Measurements from ENCODE around the gene TPM3. TPM values are rescaled to one million over a fixed set of nuclear protein-coding genes. Genes with fewer than 3 reads are reported as not detected.

TPM3 gene
- total RNA-seq, 2 experiments from 2014 or later = 682 to 842 TPM

DNA sequence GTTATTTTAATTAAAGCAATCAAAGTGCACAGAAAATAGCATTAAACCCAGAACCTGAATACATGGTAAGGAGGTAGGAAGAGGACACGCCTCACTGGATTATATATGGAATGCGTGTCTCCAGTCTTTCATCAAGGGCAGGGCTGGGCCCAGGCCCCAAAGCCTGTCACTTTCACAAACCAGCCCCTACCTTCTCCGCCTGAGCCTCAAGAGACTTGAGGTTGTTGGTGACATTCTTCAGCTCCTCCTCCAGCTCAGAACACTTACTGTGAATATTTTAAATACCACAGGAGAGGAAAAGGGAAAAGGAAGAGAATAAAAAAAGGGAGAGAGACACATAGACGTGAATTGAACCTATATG, 20.7 kb downstream of the TPM3 start:
- H3K27ac Mint-ChIP-seq = peak overlapping the region; percentile 86
- no peaks in the 10 kb centered on the region for H3K9me3 Mint-ChIP-seq (ENCODE audit: low read depth)
- ATAC-seq (no peak), DNase-seq (no peak)
- no peak overlapping the region for H3K4me3 Mint-ChIP-seq
- peaks cover 77% of the 10 kb centered on the region for H3K36me3 Mint-ChIP-seq (ENCODE audit: low read depth)
- intact Hi-C loops (cut with DNase I, micrococcal nuclease) = loop anchor here in 1 of 2 experiments (1.0 to 5.0 kb wide), 4 partner anchors 11 to 180 kb away; partner anchors contain the start of gene RPS27
- H3K27me3 Mint-ChIP-seq = no peaks in the 10 kb centered on the region
- CTCF ChIA-PET = interaction anchor here (0.8 to 1.7 kb wide), 8 partner anchors 11 to 103 kb away, joined by 3 to 5 read pairs (median 4); no protein-coding TSS in a partner anchor
- POLR2A ChIA-PET = interaction anchor here (0.6 to 1.7 kb wide), 9 partner anchors 10 to 402 kb away, joined by 3 to 7 read pairs (median 4); partner anchors contain the start of genes JTB and RPS27
- H3K4me1 Mint-ChIP-seq = peaks cover 55% of the 10 kb centered on the region

DNA sequence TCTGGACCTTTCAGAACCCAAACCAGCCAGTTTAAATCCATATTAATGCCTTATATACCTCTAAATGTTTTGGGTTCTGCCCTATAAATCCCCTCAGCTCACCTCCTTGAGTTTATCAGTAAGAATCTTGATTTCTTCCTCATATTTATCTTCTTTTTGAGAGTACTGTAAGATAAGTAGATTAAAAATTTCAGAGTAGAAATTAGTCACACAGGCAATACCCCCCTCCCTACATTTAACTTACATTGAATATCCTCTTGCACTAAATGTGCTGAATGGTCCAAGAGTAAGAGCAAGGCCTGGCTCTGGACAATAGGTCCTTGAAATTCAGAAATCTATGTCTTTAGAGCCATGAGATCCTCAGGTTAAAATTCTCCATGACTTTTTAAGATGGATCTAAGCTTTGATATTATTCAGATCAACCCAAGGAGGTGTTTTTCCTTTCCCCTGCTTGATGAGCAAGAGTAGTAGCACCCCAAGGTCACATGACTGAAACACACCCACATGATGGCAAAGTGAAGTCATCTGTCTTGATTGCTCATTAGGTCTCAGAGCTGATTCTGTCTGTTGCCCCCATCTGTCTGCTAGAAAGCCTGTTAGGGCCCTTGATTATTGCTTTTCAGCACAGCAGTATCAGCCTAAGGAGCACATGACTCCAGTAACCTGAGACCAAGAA, 21.2 kb downstream of the TPM3 start:
- H3K9me3 Mint-ChIP-seq (ENCODE audit: low read depth) = no peaks in the 10 kb centered on the region
- DNase-seq = peak; percentile 83
- no peaks in the 10 kb centered on the region for H3K27me3 Mint-ChIP-seq
- POLR2A ChIA-PET = interaction anchor here (0.6 to 1.7 kb wide), 8 partner anchors 10 to 402 kb away, joined by 3 to 7 read pairs (median 4); partner anchors contain the start of genes JTB and RPS27
- peak; percentile 97 for ATAC-seq
- peaks cover 53% of the 10 kb centered on the region for H3K4me1 Mint-ChIP-seq
- CTCF ChIA-PET = interaction anchor here (0.7 to 1.7 kb wide), 9 partner anchors 11 to 373 kb away, joined by 3 to 5 read pairs (median 3); no protein-coding TSS in a partner anchor
- peak overlapping the region; percentile 27 for H3K4me3 Mint-ChIP-seq
- H3K27ac Mint-ChIP-seq = peak overlapping the region; percentile 86
- intact Hi-C loops (cut with DNase I, micrococcal nuclease) = loop anchor here (1.0 to 5.0 kb wide), 6 partner anchors 12 to 180 kb away; partner anchors contain the start of genes HAX1 (in 1 of the 2) and RPS27 (in 1 of the 2)
- peaks cover 77% of the 10 kb centered on the region for H3K36me3 Mint-ChIP-seq (ENCODE audit: low read depth)

DNA sequence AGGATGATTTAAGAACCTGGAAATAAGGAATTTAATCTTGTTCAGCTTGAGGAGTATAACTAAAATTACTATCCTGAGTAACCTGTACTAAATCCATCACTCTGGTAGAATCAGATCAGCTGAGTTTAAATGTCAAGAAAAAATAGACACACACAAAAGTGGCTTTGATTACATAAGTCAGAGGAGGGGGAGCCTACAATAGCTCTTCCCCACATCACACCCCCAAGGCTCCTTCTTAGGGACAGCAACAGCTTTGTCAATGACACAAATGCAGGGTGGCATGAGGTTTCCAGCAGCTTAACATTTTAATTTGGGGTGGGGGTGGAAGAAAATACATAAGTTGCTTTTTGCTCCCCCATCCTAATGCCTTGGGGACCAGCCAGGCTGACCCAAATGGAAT, 24.4 kb downstream of the TPM3 start:
- ChIA-PET CTCF (interaction anchor here (0.6 to 3.4 kb wide), 5 partner anchors 8 to 448 kb away, joined by 3 to 15 read pairs (median 3); no protein-coding TSS in a partner anchor), POLR2A (no interaction called here)

DNA sequence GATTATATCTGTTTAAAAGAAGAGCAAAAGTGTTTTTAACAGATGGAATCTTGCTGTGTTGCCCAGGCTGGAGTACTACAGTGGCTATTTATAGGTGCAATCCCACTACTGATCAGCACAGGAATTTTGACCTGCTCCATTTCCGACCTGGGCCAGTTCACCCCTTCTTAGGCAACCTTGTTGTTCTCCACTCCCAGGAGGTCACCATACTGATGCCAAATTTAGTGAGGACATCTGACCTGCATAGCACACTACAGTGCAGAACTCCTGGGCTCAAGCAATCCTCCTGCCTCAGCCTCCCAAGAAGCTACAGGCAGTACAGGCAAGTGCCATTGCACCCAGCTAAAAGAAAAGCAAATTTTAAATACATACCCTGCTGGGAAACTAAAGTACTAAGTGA, 25.7 kb downstream of the TPM3 start:
- H3K4me1 Mint-ChIP-seq = peaks cover 41% of the 10 kb centered on the region

More for the DNA sequence above, 24.4 kb downstream of the TPM3 start:
- peaks cover 87% of the 10 kb centered on the region for H3K36me3 Mint-ChIP-seq (ENCODE audit: low read depth)
- DNase-seq (no peak), ATAC-seq (no peak)
- H3K4me3 Mint-ChIP-seq = no peak overlapping the region
- intact Hi-C loops (cut with DNase I, micrococcal nuclease) = no loop called here
- H3K9me3 Mint-ChIP-seq (ENCODE audit: low read depth) = no peaks in the 10 kb centered on the region
- peak overlapping the region; percentile 77 for H3K27ac Mint-ChIP-seq
- peaks cover 51% of the 10 kb centered on the region for H3K4me1 Mint-ChIP-seq
- H3K27me3 Mint-ChIP-seq = no peaks in the 10 kb centered on the region

DNA sequence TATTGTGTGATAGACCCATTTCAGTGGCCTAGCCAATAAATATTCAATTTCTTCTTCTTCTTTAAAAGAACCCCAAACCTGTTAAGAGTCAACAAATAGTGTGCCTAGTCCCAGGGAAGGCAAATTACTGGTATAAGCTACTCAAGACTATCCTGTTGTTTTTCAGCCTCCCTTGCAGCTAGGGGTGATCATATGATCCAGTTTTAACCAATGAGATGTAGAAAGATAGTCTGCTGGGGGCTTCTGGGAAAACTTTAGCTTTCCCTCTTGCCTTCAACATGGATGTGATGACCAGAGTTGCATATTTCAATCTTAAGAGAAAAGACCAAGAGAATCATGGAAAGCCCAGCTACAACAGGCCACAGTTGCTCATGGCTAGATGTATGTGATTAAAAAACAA, 32.3 kb downstream of the TPM3 start:
- H3K27me3 Mint-ChIP-seq = no peaks in the 10 kb centered on the region
- no peak for ATAC-seq
- H3K36me3 Mint-ChIP-seq (ENCODE audit: low read depth) = peaks cover 90% of the 10 kb centered on the region
- no peak for DNase-seq
- intact Hi-C loops (cut with DNase I, micrococcal nuclease) = loop anchor here in 1 of 2 experiments (5.0 kb wide), 1 partner anchor 167 kb away; the partner anchor contains the start of gene RPS27
- H3K27ac Mint-ChIP-seq = no peak overlapping the region
- H3K4me3 Mint-ChIP-seq = no peak overlapping the region
- H3K9me3 Mint-ChIP-seq (ENCODE audit: low read depth) = peaks cover 9% of the 10 kb centered on the region
- ChIA-PET POLR2A (interaction anchor here (0.5 to 1.3 kb wide), 2 partner anchors 11 to 59 kb away, joined by 3 to 4 read pairs; no protein-coding TSS in a partner anchor), CTCF (interaction anchor here (0.8 to 3.1 kb wide), 7 partner anchors 8 to 112 kb away, joined by 3 to 16 read pairs (median 5); partner anchors contain the start of gene HAX1)
- peaks cover 74% of the 10 kb centered on the region for H3K4me1 Mint-ChIP-seq

More for the DNA sequence above, 25.7 kb downstream of the TPM3 start:
- CTCF ChIA-PET = interaction anchor here (0.6 to 3.4 kb wide), 3 partner anchors 7 to 19 kb away, joined by 3 to 15 read pairs (median 3); no protein-coding TSS in a partner anchor
- H3K4me3 Mint-ChIP-seq = no peak overlapping the region
- intact Hi-C loops (cut with DNase I, micrococcal nuclease) = no loop called here
- peaks cover 87% of the 10 kb centered on the region for H3K36me3 Mint-ChIP-seq (ENCODE audit: low read depth)
- no peak for DNase-seq
- no peaks in the 10 kb centered on the region for H3K9me3 Mint-ChIP-seq (ENCODE audit: low read depth)
- POLR2A ChIA-PET = no interaction called here
- H3K27me3 Mint-ChIP-seq = no peaks in the 10 kb centered on the region
- no peak overlapping the region for H3K27ac Mint-ChIP-seq
- ATAC-seq = no peak

DNA sequence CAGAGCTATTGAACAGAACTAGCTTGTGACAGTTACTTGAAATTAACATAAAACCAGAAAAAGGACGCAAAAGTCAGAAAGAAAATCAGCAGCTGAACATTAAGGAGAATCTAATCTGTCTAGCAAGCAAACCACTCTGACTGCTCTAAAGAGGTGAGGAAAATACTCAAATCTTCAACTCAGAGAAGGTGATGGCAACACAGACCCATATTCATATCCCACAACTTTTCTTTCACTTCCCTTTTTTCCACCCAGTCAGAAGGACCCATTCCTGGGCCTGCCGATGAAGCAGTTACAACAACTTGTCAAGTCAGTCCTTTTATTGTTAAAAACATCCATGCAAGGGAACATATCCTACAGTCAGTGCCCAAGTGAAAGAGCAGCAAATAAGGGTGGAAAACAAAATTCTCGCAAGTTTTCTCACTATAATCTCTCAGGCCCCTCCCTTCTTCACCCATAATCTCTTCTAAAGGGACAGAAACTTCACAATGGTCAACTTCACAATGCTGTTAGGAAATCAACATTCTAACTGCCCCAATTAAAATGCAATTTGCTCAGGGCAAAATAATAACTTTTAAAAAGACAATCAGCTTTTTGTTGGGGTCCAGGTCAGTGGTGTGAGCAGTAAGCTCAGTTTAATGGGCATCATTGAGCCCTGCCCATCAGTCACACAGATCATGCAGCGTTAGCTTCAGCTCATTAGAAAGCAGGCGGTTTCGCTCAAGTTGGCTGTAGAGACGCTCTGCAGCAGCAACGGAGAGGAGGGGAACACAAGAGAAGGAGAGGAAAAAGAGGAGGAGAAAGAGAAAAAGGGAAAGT, 33.4 kb downstream of the TPM3 start:
- ATAC-seq (peak; percentile 12), DNase-seq (no peak)
- Mint-ChIP-seq H3K27me3 (no peaks in the 10 kb centered on the region), H3K4me3 (peak overlapping the region; percentile 60), H3K36me3 (ENCODE audit: low read depth) (peaks cover 84% of the 10 kb centered on the region), H3K4me1 (peaks cover 74% of the 10 kb centered on the region), H3K27ac (peak overlapping the region; percentile 96), H3K9me3 (ENCODE audit: low read depth) (peaks cover 9% of the 10 kb centered on the region)
- intact Hi-C loops (cut with DNase I, micrococcal nuclease) = loop anchor here (1.0 to 5.0 kb wide), 6 partner anchors 12 to 353 kb away; partner anchors contain the start of gene RPS27 (in 2 of the 2)
- ChIA-PET POLR2A (interaction anchor here (0.5 to 1.3 kb wide), 9 partner anchors 12 to 516 kb away, joined by 3 to 7 read pairs (median 4); partner anchors contain the start of gene RPS27), CTCF (interaction anchor here (0.6 to 3.1 kb wide), 12 partner anchors 9 to 327 kb away, joined by 3 to 16 read pairs (median 4); partner anchors contain the start of gene RPS27)

DNA sequence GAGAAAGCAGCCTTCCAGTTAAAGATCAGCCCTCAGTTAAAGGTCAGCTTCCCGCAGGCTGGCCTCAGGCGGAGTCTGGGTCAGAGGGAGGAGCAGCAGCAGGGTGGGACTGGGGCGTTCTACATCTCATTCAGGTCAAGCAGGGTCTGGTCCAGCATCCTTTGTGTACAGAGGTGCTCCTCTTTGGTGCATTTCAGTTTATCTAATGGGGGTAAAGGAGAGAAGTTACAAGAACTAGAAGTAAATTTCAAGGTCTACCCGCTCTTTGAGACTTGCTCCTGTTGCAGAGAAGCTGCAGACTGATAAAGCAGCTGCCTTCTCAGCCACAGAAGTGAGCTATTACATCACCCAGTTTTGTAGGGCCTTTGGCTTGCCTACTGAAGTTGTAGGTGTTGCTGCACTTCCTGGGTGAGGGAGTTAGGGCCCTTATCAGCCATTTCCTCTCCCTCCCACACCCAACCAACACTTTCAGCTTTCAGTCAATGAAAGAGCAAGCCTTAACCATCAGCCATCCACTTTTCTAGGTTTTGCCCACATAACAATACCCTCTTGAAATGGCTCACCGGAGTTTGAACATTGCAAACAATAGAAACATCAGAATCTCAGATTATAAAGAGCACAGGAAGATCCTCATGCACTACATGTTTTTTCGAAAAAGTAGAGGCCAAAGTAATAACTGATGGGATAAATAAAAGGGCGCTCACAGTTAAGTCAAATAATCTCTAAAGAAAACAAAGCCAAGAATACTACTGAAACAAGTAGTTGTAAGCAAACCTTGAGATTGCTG, 34.2 kb downstream of the TPM3 start:
- H3K9me3 Mint-ChIP-seq (ENCODE audit: low read depth) = peaks cover 9% of the 10 kb centered on the region
- ChIA-PET POLR2A (interaction anchor here (0.5 to 1.1 kb wide), 13 partner anchors 13 to 351 kb away, joined by 3 to 7 read pairs (median 4); partner anchors contain the start of gene RPS27), CTCF (interaction anchor here (0.6 to 3.1 kb wide), 8 partner anchors 10 to 327 kb away, joined by 3 to 15 read pairs (median 3); partner anchors contain the start of gene RPS27)
- H3K36me3 Mint-ChIP-seq (ENCODE audit: low read depth) = peaks cover 77% of the 10 kb centered on the region
- H3K4me1 Mint-ChIP-seq = peaks cover 71% of the 10 kb centered on the region
- ATAC-seq = peak; percentile 98
- intact Hi-C loops (cut with DNase I, micrococcal nuclease) = loop anchor here (1.0 to 5.0 kb wide), 7 partner anchors 13 to 352 kb away; partner anchors contain the start of genes RPS27 (in 2 of the 2) and UBAP2L (in 1 of the 2)
- peak; percentile 83 for DNase-seq
- H3K27me3 Mint-ChIP-seq = no peaks in the 10 kb centered on the region
- peak overlapping the region; percentile 96 for H3K27ac Mint-ChIP-seq
- peak overlapping the region; percentile 60 for H3K4me3 Mint-ChIP-seq

DNA sequence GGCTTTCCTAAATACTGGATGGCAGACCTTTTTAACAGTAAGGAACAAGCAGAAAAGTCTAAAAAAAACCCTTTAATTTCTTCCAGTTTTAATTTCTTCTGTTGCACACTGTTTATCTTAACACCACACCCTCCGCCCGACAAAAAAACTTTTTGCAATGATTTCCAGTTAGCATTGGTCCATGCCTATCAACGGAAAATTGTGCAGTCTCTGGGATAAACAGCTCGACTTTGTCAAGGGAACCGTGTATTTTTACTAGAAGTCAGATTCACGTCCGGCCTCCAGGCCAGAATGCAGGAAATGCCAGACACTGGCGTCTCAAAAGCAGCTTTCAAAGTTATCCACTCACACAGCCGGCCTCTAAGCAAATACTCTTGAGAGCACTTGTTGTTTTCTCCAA, 36.6 kb downstream of the TPM3 start:
- H3K9me3 Mint-ChIP-seq (ENCODE audit: low read depth) = peaks cover 5% of the 10 kb centered on the region
- CTCF ChIA-PET = interaction anchor here (0.8 kb wide), 1 partner anchor 34 kb away, joined by 3 read pairs; no protein-coding TSS in a partner anchor
- intact Hi-C loops (cut with DNase I, micrococcal nuclease) = loop anchor here in 1 of 2 experiments (5.0 kb wide), 1 partner anchor 163 kb away; the partner anchor contains the start of gene RPS27
- POLR2A ChIA-PET = interaction anchor here (0.6 to 0.7 kb wide), 2 partner anchors 91 to 466 kb away, joined by 3 read pairs; no protein-coding TSS in a partner anchor
- no peaks in the 10 kb centered on the region for H3K27me3 Mint-ChIP-seq
- ATAC-seq (no peak), DNase-seq (no peak)
- H3K4me3 Mint-ChIP-seq = no peak overlapping the region
- peak overlapping the region; percentile 64 for H3K27ac Mint-ChIP-seq
- peaks cover 52% of the 10 kb centered on the region for H3K36me3 Mint-ChIP-seq (ENCODE audit: low read depth)
- peaks cover 64% of the 10 kb centered on the region for H3K4me1 Mint-ChIP-seq

DNA sequence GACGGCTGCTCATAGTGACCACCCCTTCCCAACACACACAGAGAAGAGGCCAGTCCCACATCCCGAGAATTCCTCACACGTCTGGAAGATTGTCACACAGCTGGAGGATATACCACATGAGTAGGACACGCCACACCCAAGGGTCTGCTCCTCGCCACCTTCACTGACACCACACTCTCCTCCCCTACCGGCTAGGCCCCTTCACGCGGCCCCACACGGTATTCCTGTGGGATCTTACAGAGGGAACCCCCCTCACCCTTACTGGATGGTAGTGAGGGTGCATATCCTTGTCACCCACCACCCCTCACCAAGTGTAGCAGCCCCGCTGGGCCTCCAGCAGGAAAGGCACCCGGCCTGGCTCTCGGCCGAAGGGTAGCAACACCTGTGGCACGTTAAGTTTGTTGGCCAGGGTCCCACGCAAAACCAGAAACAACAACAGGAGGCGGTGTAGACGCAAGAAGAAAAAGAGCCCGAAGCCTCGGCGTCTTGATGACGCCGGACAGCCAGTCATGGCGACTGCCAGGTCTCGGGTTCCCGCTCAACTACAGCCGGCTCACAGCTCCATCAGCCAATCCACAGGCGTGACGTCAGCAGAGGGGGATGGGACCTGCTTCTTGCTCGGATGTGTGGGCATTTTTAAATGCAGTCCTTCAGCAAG, 37.2 kb downstream of the TPM3 start, which contains the start of gene NUP210L:
NUP210L (minus strand) TSS at position 540 of the 658 bp plus-strand sequence.
- ChIA-PET CTCF (interaction anchor here (0.6 kb wide), 2 partner anchors 9 to 167 kb away, joined by 3 read pairs; no protein-coding TSS in a partner anchor), POLR2A (no interaction called here)
- Mint-ChIP-seq H3K27me3 (no peaks in the 10 kb centered on the region), H3K36me3 (ENCODE audit: low read depth) (peaks cover 46% of the 10 kb centered on the region), H3K9me3 (ENCODE audit: low read depth) (peaks cover 3% of the 10 kb centered on the region), H3K4me3 (no peak within 1 kb of the TSS), H3K27ac (peak within 1 kb of the TSS; percentile 64), H3K4me1 (peaks cover 58% of the 10 kb centered on the region)
- DNase-seq (no peak), ATAC-seq (no peak)
- intact Hi-C loops (cut with DNase I, micrococcal nuclease) = loop anchor here in 1 of 2 experiments (5.0 kb wide), 1 partner anchor 162 kb away; the partner anchor contains the start of gene RPS27

All from activated CD4-positive, alpha-beta T cell treated with anti-CD3 and anti-CD28 coated beads for 36 hours (primary cell).